Measurements from ENCODE around the gene HEATR9.

- TF ChIP-seq PPARA (CRISPR knock-in tag; IDR thresholded peaks at IDR 0.05; ENCODE audit: borderline replicate concordance) (no peak), ZNF70 (CRISPR knock-in tag; IDR thresholded peaks at IDR 0.05) (no peak), ESRRG (CRISPR knock-in tag; IDR thresholded peaks at IDR 0.05) (no peak), RARB (CRISPR knock-in tag; IDR thresholded peaks at IDR 0.05) (no peak), SNAI2 (CRISPR knock-in tag; IDR thresholded peaks at IDR 0.05) (no peak), ZNF565 (CRISPR knock-in tag; conservative IDR thresholded peaks at IDR 0.05; ENCODE audit: low read depth) (no peak), BACH2 (CRISPR knock-in tag; IDR thresholded peaks at IDR 0.05; ENCODE audit: borderline replicate concordance) (no peak)
- TF ChIP-seq, protein P1, sequence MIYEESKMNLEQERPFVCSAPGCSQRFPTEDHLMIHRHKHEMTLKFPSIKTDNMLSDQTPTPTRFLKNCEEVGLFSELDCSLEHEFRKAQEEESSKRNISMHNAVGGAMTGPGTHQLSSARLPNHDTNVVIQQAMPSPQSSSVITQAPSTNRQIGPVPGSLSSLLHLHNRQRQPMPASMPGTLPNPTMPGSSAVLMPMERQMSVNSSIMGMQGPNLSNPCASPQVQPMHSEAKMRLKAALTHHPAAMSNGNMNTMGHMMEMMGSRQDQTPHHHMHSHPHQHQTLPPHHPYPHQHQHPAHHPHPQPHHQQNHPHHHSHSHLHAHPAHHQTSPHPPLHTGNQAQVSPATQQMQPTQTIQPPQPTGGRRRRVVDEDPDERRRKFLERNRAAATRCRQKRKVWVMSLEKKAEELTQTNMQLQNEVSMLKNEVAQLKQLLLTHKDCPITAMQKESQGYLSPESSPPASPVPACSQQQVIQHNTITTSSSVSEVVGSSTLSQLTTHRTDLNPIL (CRISPR knock-in tag; IDR thresholded peaks at IDR 0.05; ENCODE audit: low read depth), result no peak
- TF ChIP-seq, protein P2, sequence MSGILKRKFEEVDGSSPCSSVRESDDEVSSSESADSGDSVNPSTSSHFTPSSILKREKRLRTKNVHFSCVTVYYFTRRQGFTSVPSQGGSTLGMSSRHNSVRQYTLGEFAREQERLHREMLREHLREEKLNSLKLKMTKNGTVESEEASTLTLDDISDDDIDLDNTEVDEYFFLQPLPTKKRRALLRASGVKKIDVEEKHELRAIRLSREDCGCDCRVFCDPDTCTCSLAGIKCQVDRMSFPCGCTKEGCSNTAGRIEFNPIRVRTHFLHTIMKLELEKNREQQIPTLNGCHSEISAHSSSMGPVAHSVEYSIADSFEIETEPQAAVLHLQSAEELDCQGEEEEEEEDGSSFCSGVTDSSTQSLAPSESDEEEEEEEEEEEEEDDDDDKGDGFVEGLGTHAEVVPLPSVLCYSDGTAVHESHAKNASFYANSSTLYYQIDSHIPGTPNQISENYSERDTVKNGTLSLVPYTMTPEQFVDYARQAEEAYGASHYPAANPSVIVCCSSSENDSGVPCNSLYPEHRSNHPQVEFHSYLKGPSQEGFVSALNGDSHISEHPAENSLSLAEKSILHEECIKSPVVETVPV (CRISPR knock-in tag; IDR thresholded peaks at IDR 0.05), result no peak
These were observed 60.3 kb downstream of the HEATR9 start for GRCh38 chr17:35808240-35808961.
